GM12878 (cell line): ENCODE results near the gene IGFBP2. TPM values are rescaled to one million over a fixed set of nuclear protein-coding genes. Genes with fewer than 3 reads are reported as not detected.

ENCODE experiments used
- ATAC-seq: fragments of 200-7000 bp; cut with Tn5 transposase; 3 replicates; pipeline ENCODE4 v1.9.1; 2020; ENCODE audit warnings: mild to moderate bottlenecking, moderate library complexity
- BruUV-seq: library from RNA; stranded (reverse); fragments of 400-500 nt; replicated peaks from 2 replicates; lab custom pipeline; 2021; lab: Mats Ljungman, UMichigan
- CTCF ChIA-PET: fragments of 300-600 bp; sonication (Branson Sonifier 250); formaldehyde crosslinking; extraction: SDS; loops from one replicate; lab custom pipeline; 2021; ENCODE audit warnings: inconsistent platforms; lab: Yijun Ruan, JAX
- POLR2A ChIA-PET: fragments of 350-600 bp; formaldehyde crosslinking; extraction: SDS; loops from one replicate; lab custom pipeline; 2021; ENCODE audit warnings: inconsistent platforms; lab: Charles Lee
- RAD21 ChIA-PET: fragments of 300-600 bp; sonication (Branson Sonifier 250); formaldehyde crosslinking; loops from one replicate; lab custom pipeline; 2023; ENCODE audit warnings: antibody characterized with exemption; ENCODE audit not compliant: unreplicated experiment; lab: Charles Lee
- SMC1A ChIA-PET: fragments of 300-600 bp; sonication (Branson Sonifier 250); formaldehyde crosslinking; loops from one replicate; lab custom pipeline; 2023; ENCODE audit not compliant: unreplicated experiment, uncharacterized antibody; lab: Charles Lee
- DNase-seq: peaks from one replicate; pipeline ENCODE4 v3.0.0-alpha.2; 2011; ENCODE audit warnings: low read depth, low spot score
- FAIRE-seq: peaks from 3 replicates; lab custom pipeline; 2011; peaks lifted over from hg19 to GRCh38; lab: Jason Lieb, UNC
- H2AFZ ChIP-seq: 2 replicates; pipeline ENCODE4 v1.6.0; 2011; ENCODE audit warnings: low read depth, low read length, control low read depth; ENCODE audit not compliant: control insufficient read depth
- H3K27ac ChIP-seq: 2 replicates; pipeline ENCODE4 v1.5.1; 2011; ENCODE audit warnings: control low read depth; ENCODE audit not compliant: control insufficient read depth, insufficient read depth
- H3K27me3 ChIP-seq, 2 experiments: replicated peaks in 1 of 2; 2 replicates each; pipeline versions ENCODE4 v1.6.0 to v1.6.1; 2011; ENCODE audit warnings: low read length in 1 of 2; ENCODE audit not compliant: control insufficient read depth in 2 of 2, insufficient read depth in 2 of 2
- H3K36me3 ChIP-seq, 2 experiments: 2 replicates each; pipeline ENCODE4 v1.5.1; 2011; ENCODE audit warnings: low read length in 1 of 2; ENCODE audit not compliant: control insufficient read depth in 2 of 2, insufficient read depth in 2 of 2
- H3K4me1 ChIP-seq: 2 replicates; pipeline ENCODE4 v1.6.1; 2011; ENCODE audit warnings: mild to moderate bottlenecking, low read length, moderate library complexity, mixed read lengths; ENCODE audit not compliant: control insufficient read depth, insufficient read depth
- H3K4me2 ChIP-seq: 2 replicates; pipeline ENCODE4 v1.6.0; 2011; ENCODE audit warnings: control low read depth; ENCODE audit not compliant: control insufficient read depth, insufficient read depth
- H3K4me3 ChIP-seq: fragments of 200-600 bp; sonication (generic); 2 replicates; pipeline ENCODE4 v1.5.1; 2016
- H3K79me2 ChIP-seq: 2 replicates; pipeline ENCODE4 v1.6.0; 2011; ENCODE audit warnings: low read length; ENCODE audit not compliant: control insufficient read depth, insufficient read depth
- H3K9ac ChIP-seq: 2 replicates; pipeline ENCODE4 v1.8.0; 2011; ENCODE audit warnings: low read length, control low read depth, mixed read lengths; ENCODE audit not compliant: control insufficient read depth, insufficient read depth
- H3K9me3 ChIP-seq: replicated peaks from 3 replicates; pipeline ENCODE4 v1.5.1; 2011; ENCODE audit warnings: mild to moderate bottlenecking, low read length; ENCODE audit not compliant: control insufficient read depth, insufficient read depth
- H4K20me1 ChIP-seq: 2 replicates; pipeline ENCODE4 v1.6.0; 2011; ENCODE audit not compliant: control insufficient read depth, insufficient read depth
- PKNOX1 ChIP-seq: fragments of 450-650 bp; IDR thresholded peaks from 2 replicates; pipeline ENCODE4 v1.6.1; 2016; ENCODE audit warnings: mild to moderate bottlenecking
- whole genome bisulfite sequencing: methylation state at CpG from one replicate; pipeline ENCODE4 v1.1.6; 2016; ENCODE audit warnings: low lambda C conversion rate; ENCODE audit not compliant: insufficient replicate concordance, insufficient coverage; ENCODE audit errors: missing lambda C conversion rate; 5-methylcytosine and 5-hydroxymethylcytosine counted together
- in situ Hi-C: fragments of 300-500 bp; cut with MboI; formaldehyde crosslinking; loops from 9 replicates; pipeline ENCODE4 v1.14.3; 2018; ENCODE audit warnings: mixed read lengths
- intact Hi-C: fragments of 100-400 bp; cut with micrococcal nuclease; formaldehyde crosslinking; loops from one replicate; pipeline ENCODE4 v1.14.2; 2022; ENCODE audit not compliant: unreplicated experiment
- polyA plus RNA-seq, 11 experiments: library from polyadenylated mRNA; depleted of rRNA in 4 of 11; unstranded in 6 of 11; stranded (reverse) in 5 of 11; fragments of >200 nt; fragmentation: Nextera tagmentation in 4 of 11; fragmentation: Illumina TruSeq in 1 of 11; extraction: Ambion mirVana in 4 of 11; extraction: Trizol in 1 of 11; gene quantifications; 1 replicate in 1 of 11; 2 replicates in 10 of 11; pipeline versions ENCODE4 v1.2.1 to v1.2.3, GENCODE V29; 2011 to 2016; ENCODE audit warnings: inconsistent platforms in 2 of 11, missing spikeins in 2 of 11, low read depth in 1 of 11
- total RNA-seq, 4 experiments: library from RNA; depleted of rRNA in 3 of 4; stranded (reverse); fragments of >200 nt in 3 of 4; fragmentation: Illumina TruSeq in 1 of 4; extraction: Trizol in 1 of 4; gene quantifications; 2 replicates each; pipeline versions ENCODE4 v1.2.1 to v1.2.3, GENCODE V29; 2013 to 2021
- TF ChIP-seq, protein P1 (sequence below): IDR thresholded peaks from 2 replicates; pipeline ENCODE4 v1.6.1; 2011; ENCODE audit warnings: mild to moderate bottlenecking, low read depth, low read length, moderate library complexity; ENCODE audit not compliant: insufficient replicate concordance
- TF ChIP-seq, protein P2 (sequence below): IDR thresholded peaks from 2 replicates; pipeline ENCODE4 v1.6.1; 2011; ENCODE audit warnings: low read depth, low read length, improper control_type of control experiment, borderline replicate concordance

The IGFBP2 gene
- total and polyA plus RNA-seq, 10 of the 15 experiments (the other 5 are each of a cell fraction or from before 2014, with no cell fraction given) = 0.11 to 1.5 (median 0.38) TPM; not detected in 5

DNA sequence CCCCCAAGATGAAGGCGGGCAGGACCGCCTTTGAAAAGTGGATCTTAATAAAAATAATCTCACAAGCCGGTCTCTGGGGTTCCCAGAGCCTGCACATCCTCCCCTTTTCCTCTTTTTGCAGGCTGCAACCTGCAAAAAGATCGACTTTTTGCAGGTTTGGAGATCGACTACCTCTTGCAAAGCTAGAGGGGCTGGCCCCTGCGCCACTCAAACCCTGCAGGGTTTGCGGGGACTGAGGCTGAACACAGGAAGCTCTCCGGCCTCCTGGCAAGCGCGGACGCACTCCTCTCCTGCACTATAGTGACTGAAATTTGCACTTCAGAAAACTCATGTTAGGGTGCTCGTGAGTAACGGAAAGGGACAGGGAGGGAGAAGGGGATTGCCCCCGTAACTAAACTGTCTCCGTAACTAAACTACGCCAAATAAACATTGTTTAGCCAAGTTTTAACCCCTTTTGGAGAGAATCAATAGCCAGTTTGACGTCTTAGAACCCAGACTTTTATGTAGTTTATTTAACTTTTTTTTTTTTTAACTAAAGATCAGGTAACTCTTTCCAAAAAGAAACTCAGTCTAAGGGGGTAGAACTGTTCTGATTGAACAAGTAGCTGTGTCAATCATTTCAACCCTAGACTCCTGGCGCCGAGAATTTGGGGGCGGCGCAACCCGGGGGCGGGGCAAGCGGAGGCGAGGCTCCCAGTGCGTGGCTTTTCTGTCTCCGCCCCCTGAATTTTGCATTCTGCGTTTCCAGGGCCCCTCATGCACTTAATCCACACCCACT, 59.6 kb downstream of the IGFBP2 start:
- SMC1A ChIA-PET = no interaction called here
- H3K79me2 ChIP-seq = no peaks in the 10 kb centered on the region
- H3K27ac ChIP-seq = no peak overlapping the region
- no peak overlapping the region for H3K9ac ChIP-seq
- no peaks in the 10 kb centered on the region for H4K20me1 ChIP-seq
- H2AFZ ChIP-seq = no peak overlapping the region
- 5% methylated on average over 28 of the region's 28 CpGs for WGBS
- peaks cover 12 to 16% of the 10 kb centered on the region in 2 experiments for H3K27me3 ChIP-seq
- POLR2A ChIA-PET = no interaction called here
- peak overlapping the region; percentile 33; the same call in 1 of the 2 replicates for H3K4me3 ChIP-seq
- CTCF ChIA-PET = no interaction called here
- FAIRE-seq = no peak
- H3K9me3 ChIP-seq = no peaks in the 10 kb centered on the region
- TF ChIP-seq, protein P1, sequence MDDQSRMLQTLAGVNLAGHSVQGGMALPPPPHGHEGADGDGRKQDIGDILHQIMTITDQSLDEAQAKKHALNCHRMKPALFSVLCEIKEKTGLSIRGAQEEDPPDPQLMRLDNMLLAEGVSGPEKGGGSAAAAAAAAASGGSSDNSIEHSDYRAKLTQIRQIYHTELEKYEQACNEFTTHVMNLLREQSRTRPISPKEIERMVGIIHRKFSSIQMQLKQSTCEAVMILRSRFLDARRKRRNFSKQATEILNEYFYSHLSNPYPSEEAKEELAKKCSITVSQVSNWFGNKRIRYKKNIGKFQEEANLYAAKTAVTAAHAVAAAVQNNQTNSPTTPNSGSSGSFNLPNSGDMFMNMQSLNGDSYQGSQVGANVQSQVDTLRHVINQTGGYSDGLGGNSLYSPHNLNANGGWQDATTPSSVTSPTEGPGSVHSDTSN = peak; percentile 84
- peak; percentile 95 for TF ChIP-seq PKNOX1
- TF ChIP-seq, protein P2, sequence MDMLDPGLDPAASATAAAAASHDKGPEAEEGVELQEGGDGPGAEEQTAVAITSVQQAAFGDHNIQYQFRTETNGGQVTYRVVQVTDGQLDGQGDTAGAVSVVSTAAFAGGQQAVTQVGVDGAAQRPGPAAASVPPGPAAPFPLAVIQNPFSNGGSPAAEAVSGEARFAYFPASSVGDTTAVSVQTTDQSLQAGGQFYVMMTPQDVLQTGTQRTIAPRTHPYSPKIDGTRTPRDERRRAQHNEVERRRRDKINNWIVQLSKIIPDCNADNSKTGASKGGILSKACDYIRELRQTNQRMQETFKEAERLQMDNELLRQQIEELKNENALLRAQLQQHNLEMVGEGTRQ = no peak
- peak; percentile 70 for ATAC-seq
- H3K36me3 ChIP-seq = no peaks in the 10 kb centered on the region
- DNase-seq = no peak
- H3K4me2 ChIP-seq = peak overlapping the region; percentile 74
- H3K4me1 ChIP-seq = no peaks in the 10 kb centered on the region
- in situ Hi-C loops (no loop called here), intact Hi-C loops (loop anchor here (10.0 kb wide), 1 partner anchor 532 kb away; no protein-coding TSS in a partner anchor)
- RAD21 ChIA-PET = no interaction called here
- no TSS peak for BruUV-seq
